Measurements from ENCODE around the gene MYO1H. TPM values are rescaled to one million over a fixed set of nuclear protein-coding genes. Genes with fewer than 3 reads are reported as not detected.

The MYO1H gene
- total RNA-seq, 1 experiment from 2014 or later: not detected

DNA sequence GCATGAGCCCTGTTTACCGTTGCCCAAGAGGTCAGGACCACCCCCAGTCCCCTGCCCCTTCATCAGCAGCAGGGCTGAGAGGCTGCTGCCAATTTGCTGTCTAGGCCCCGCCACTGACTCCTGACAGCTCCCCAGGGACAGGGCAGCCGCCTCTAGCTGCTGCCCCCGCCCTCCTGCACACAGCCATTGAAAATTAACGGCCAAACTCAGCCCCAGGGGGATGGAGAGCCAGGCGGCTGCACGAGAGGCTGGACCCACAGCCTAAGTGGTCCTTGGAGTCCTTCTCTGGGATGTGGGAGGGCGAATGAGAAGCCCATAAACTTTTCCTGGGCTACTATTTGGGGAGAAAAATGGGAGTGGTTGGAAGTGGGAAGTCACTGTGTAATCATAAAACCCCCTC lies 43.2 kb upstream of the MYO1H start:
- TF ChIP-seq EZH2 (IDR thresholded peaks at IDR 0.05): no peak
- TF ChIP-seq, protein P1, sequence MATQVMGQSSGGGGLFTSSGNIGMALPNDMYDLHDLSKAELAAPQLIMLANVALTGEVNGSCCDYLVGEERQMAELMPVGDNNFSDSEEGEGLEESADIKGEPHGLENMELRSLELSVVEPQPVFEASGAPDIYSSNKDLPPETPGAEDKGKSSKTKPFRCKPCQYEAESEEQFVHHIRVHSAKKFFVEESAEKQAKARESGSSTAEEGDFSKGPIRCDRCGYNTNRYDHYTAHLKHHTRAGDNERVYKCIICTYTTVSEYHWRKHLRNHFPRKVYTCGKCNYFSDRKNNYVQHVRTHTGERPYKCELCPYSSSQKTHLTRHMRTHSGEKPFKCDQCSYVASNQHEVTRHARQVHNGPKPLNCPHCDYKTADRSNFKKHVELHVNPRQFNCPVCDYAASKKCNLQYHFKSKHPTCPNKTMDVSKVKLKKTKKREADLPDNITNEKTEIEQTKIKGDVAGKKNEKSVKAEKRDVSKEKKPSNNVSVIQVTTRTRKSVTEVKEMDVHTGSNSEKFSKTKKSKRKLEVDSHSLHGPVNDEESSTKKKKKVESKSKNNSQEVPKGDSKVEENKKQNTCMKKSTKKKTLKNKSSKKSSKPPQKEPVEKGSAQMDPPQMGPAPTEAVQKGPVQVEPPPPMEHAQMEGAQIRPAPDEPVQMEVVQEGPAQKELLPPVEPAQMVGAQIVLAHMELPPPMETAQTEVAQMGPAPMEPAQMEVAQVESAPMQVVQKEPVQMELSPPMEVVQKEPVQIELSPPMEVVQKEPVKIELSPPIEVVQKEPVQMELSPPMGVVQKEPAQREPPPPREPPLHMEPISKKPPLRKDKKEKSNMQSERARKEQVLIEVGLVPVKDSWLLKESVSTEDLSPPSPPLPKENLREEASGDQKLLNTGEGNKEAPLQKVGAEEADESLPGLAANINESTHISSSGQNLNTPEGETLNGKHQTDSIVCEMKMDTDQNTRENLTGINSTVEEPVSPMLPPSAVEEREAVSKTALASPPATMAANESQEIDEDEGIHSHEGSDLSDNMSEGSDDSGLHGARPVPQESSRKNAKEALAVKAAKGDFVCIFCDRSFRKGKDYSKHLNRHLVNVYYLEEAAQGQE (IDR thresholded peaks at IDR 0.05; ENCODE audit: low read depth): no peak
- no peak for TF ChIP-seq CEBPB (IDR thresholded peaks at IDR 0.05; ENCODE audit: low read depth)
- TF ChIP-seq TCF7L2 (IDR thresholded peaks at IDR 0.05; ENCODE audit: borderline replicate concordance, extremely low read depth, insufficient read depth, insufficient read length): no peak
- TF ChIP-seq, protein P2, sequence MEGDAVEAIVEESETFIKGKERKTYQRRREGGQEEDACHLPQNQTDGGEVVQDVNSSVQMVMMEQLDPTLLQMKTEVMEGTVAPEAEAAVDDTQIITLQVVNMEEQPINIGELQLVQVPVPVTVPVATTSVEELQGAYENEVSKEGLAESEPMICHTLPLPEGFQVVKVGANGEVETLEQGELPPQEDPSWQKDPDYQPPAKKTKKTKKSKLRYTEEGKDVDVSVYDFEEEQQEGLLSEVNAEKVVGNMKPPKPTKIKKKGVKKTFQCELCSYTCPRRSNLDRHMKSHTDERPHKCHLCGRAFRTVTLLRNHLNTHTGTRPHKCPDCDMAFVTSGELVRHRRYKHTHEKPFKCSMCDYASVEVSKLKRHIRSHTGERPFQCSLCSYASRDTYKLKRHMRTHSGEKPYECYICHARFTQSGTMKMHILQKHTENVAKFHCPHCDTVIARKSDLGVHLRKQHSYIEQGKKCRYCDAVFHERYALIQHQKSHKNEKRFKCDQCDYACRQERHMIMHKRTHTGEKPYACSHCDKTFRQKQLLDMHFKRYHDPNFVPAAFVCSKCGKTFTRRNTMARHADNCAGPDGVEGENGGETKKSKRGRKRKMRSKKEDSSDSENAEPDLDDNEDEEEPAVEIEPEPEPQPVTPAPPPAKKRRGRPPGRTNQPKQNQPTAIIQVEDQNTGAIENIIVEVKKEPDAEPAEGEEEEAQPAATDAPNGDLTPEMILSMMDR (IDR thresholded peaks at IDR 0.05 in 2 of 3, conservative IDR thresholded peaks at IDR 0.05 in 1 of 3; ENCODE audit: borderline replicate concordance in 1 of 3, insufficient read depth in 1 of 3, low read depth in 2 of 3, low read length in 2 of 3): no peak
- TF ChIP-seq POLR2A (IDR thresholded peaks at IDR 0.05; ENCODE audit: borderline replicate concordance, extremely low read depth, insufficient read depth, insufficient read length): no peak
- TF ChIP-seq, protein P3, sequence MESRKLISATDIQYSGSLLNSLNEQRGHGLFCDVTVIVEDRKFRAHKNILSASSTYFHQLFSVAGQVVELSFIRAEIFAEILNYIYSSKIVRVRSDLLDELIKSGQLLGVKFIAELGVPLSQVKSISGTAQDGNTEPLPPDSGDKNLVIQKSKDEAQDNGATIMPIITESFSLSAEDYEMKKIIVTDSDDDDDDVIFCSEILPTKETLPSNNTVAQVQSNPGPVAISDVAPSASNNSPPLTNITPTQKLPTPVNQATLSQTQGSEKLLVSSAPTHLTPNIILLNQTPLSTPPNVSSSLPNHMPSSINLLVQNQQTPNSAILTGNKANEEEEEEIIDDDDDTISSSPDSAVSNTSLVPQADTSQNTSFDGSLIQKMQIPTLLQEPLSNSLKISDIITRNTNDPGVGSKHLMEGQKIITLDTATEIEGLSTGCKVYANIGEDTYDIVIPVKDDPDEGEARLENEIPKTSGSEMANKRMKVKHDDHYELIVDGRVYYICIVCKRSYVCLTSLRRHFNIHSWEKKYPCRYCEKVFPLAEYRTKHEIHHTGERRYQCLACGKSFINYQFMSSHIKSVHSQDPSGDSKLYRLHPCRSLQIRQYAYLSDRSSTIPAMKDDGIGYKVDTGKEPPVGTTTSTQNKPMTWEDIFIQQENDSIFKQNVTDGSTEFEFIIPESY (IDR thresholded peaks at IDR 0.05; ENCODE audit: extremely low read depth, insufficient replicate concordance, low read length): no peak
- TF ChIP-seq ZNF274 (IDR thresholded peaks at IDR 0.05; ENCODE audit: low read depth, low read length): no peak
- no peak for TF ChIP-seq JUND (IDR thresholded peaks at IDR 0.05)
- Histone ChIP-seq H3K4me2 (ENCODE audit: low read length) (no peak overlapping the region), H3K9me3 (ENCODE audit: control insufficient read depth in 1 of 2, insufficient read depth in 1 of 2, low read depth in 1 of 2, low read length in 2 of 2) (no peaks in the 10 kb centered on the region), H3K27ac (ENCODE audit: low read depth, low read length) (no peak overlapping the region), H3K36me3 (ENCODE audit: control insufficient read depth in 1 of 2, insufficient read depth in 2 of 2, low read length in 2 of 2) (no peaks in the 10 kb centered on the region), H4K20me1 (ENCODE audit: insufficient read depth) (no peaks in the 10 kb centered on the region), H3K4me1 (ENCODE audit: control insufficient read depth in 1 of 2, insufficient read depth in 2 of 2, low read length in 2 of 2) (peaks cover 2 to 10% of the 10 kb centered on the region in 2 experiments; a peak in 3 of 4 replicates), H3K27me3 (ENCODE audit: insufficient read depth, low read length) (peaks cover 10% of the 10 kb centered on the region; the same call in 1 of the 2 replicates), H2AFZ (ENCODE audit: low read depth, low read length, poor library complexity, severe bottlenecking) (no peak overlapping the region), H3K79me2 (ENCODE audit: insufficient read depth, low read length) (no peaks in the 10 kb centered on the region), H3K9ac (ENCODE audit: low read length) (no peak overlapping the region), H3K9me2 (ENCODE audit: insufficient read depth) (no peaks in the 10 kb centered on the region), H3K4me3 (replicated peaks in 1 of 2; ENCODE audit: low read depth in 1 of 2, low read length in 2 of 2) (no peak overlapping the region)
- no TSS peak for BruUV-seq (replicated peaks)
- ATAC-seq (no peak), DNase-seq (ENCODE audit: low read depth, low spot score) (no peak)
- ChIA-PET RAD21 (ENCODE audit: low non-redundant PET in 1 of 2, low total read pairs in 2 of 2, uncharacterized antibody in 2 of 2, unreplicated experiment in 2 of 2) (no interaction called here), CTCF (no interaction called here), POLR2A (no interaction called here)
- intact Hi-C loops (cut with micrococcal nuclease): no loop called here

Measured in HCT116 (cell line).